Esophagus muscularis mucosa (tissue), 4 donors: ENCODE data around the gene LYRM1.

Source experiments
- CTCF ChIP-seq, 3 experiments: fragments of 200-600 bp in 2 of 3; fragments of 450-650 bp in 1 of 3; sonication (generic) in 2 of 3; IDR thresholded peaks; one replicate each; pipeline ENCODE4 v1.5.1; 2017 to 2019; ENCODE audit warnings: antibody characterized with exemption in 3 of 3, mild to moderate bottlenecking in 2 of 3, moderate library complexity in 1 of 3
- EP300 ChIP-seq: sonication (generic); formaldehyde crosslinking; IDR thresholded peaks from one replicate; pipeline ENCODE4 v1.6.1; 2017; ENCODE audit warnings: antibody characterized with exemption
- POLR2A ChIP-seq: fragments of 450-650 bp; IDR thresholded peaks from one replicate; pipeline ENCODE4 v1.6.1; 2017; ENCODE audit warnings: antibody characterized with exemption, moderate library complexity, mild to moderate bottlenecking, low read depth

GRCh38 chr16:20905576-20905975 lies 5.0 kb downstream of the LYRM1 start:
- TF ChIP-seq POLR2A, result no peak
- TF ChIP-seq CTCF (IDR thresholded peaks at IDR 0.05), result no peak
- TF ChIP-seq EP300, result no peak
